Peyer's patch (tissue), 4 donors: ENCODE data around the gene ATXN3. TPM values are rescaled to one million over a fixed set of nuclear protein-coding genes. Genes with fewer than 3 reads are reported as not detected.

ENCODE experiments used
- DNase-seq, 3 donors: peaks; one replicate each; pipeline ENCODE4 v3.0.0-alpha.2; 2017 to 2019
- H3K27ac ChIP-seq, 4 donors: fragments of 200-600 bp; sonication (generic); one replicate each; pipeline ENCODE4 v1.5.1; 2016 to 2019
- H3K27me3 ChIP-seq, 2 donors: fragments of 200-600 bp; sonication (generic); one replicate each; pipeline ENCODE4 v1.5.1; 2019
- H3K36me3 ChIP-seq, 3 donors: fragments of 200-600 bp; sonication (generic); one replicate each; pipeline ENCODE4 v1.5.1; 2016 to 2019
- H3K4me1 ChIP-seq, 4 donors: fragments of 200-600 bp; sonication (generic); one replicate each; pipeline ENCODE4 v1.5.1; 2016 to 2019
- H3K4me3 ChIP-seq, 4 donors: fragments of 200-600 bp; sonication (generic); 1 replicate in 3 of 4; 2 replicates in 1 of 4; pipeline ENCODE4 v1.5.1; 2016 to 2019; ENCODE audit warnings: mild to moderate bottlenecking in 1 of 4
- H3K9me3 ChIP-seq, 4 donors: fragments of 200-600 bp; sonication (generic); one replicate each; pipeline ENCODE4 v1.5.1; 2016 to 2019; ENCODE audit warnings: mild to moderate bottlenecking in 1 of 4
- POLR2A ChIP-seq, 2 donors: fragments of 450-650 bp; IDR thresholded peaks; one replicate each; pipeline ENCODE4 v1.5.1; 2017; ENCODE audit warnings: antibody characterized with exemption in 2 of 2, mild to moderate bottlenecking in 2 of 2, moderate library complexity in 2 of 2
- total RNA-seq, 4 donors: library from RNA; depleted of rRNA; stranded (reverse); fragments of >200 nt; gene quantifications; one replicate each; pipeline ENCODE4 v1.1.0, GENCODE V29; 2016
- TF ChIP-seq, protein P1 (sequence below), 6 experiments: fragments of 450-650 bp in 4 of 6; fragments of 200-600 bp in 2 of 6; sonication (generic) in 1 of 6; IDR thresholded peaks; one replicate each; pipeline ENCODE4 v1.5.1; 2017 to 2019; ENCODE audit warnings: antibody characterized with exemption in 6 of 6, mild to moderate bottlenecking in 3 of 6, moderate library complexity in 1 of 6

The ATXN3 gene
- total RNA-seq, 4 donors from 2014 or later = 13.3 to 156 (median 23.3) TPM

DNA sequence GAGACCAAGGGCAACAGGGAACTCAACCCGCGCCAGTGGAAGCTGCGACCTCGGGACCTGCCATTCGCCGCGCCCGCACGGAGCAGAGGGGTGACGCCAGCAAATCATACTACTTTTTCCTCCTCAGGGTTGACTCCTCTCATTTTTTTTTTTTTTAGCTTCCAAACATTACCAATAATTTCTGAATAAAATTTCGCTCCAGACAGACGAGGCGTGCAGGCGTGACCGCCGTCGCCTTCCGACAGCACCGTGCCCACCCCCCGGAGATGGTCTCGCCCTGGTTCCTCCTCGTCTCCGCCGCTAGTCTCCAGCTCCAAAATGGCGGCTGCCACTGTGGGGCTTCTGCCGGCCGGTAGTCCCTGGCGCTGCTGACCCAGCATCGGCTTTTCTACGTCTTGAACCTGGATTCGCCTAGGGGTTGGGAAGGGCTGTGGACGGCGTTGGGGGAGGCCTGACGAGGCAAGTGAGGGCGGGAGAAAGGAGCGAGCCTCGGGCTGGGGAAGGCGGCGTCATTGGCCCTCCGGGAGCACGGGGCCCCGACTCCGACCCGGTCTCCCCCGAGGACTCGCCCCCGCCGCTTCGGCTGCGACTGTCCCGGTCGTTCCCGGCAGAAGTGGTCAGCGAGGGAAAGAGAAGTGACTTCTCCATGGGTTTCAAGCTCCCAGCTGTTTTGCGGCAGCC, 15.4 kb upstream of the ATXN3 start, which contains the start of the genes CPSF2 and NDUFB1:
Gene CPSF2 (plus strand): TSS at position 300 of the 681 bp plus-strand sequence. CDS start 9,016 bp downstream, outside the sequence.
Gene NDUFB1 (minus strand): TSS at position 37 of the 681 bp plus-strand sequence. CDS start 4,069 bp downstream, outside the sequence.
- TF ChIP-seq, protein P1, sequence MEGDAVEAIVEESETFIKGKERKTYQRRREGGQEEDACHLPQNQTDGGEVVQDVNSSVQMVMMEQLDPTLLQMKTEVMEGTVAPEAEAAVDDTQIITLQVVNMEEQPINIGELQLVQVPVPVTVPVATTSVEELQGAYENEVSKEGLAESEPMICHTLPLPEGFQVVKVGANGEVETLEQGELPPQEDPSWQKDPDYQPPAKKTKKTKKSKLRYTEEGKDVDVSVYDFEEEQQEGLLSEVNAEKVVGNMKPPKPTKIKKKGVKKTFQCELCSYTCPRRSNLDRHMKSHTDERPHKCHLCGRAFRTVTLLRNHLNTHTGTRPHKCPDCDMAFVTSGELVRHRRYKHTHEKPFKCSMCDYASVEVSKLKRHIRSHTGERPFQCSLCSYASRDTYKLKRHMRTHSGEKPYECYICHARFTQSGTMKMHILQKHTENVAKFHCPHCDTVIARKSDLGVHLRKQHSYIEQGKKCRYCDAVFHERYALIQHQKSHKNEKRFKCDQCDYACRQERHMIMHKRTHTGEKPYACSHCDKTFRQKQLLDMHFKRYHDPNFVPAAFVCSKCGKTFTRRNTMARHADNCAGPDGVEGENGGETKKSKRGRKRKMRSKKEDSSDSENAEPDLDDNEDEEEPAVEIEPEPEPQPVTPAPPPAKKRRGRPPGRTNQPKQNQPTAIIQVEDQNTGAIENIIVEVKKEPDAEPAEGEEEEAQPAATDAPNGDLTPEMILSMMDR (IDR thresholded peaks at IDR 0.05) = no peak
- TF ChIP-seq POLR2A (IDR thresholded peaks at IDR 0.05) = peak in 1 of 2 donors; percentile 62
- H3K27ac ChIP-seq = peak within 1 kb of the TSS; percentile 85 to 95 (median 90)
- H3K4me1 ChIP-seq = peaks cover 0 to 22% (median 6%) of the 10 kb centered on the region in 4 donors
- no peaks in the 10 kb centered on the region for H3K9me3 ChIP-seq
- peaks cover 0 to 21% (median 0%) of the 10 kb centered on the region in 3 donors for H3K36me3 ChIP-seq
- H3K27me3 ChIP-seq = no peaks in the 10 kb centered on the region
- peak; percentile 84 to 91 (median 89) for DNase-seq
- peak within 1 kb of the TSS; percentile 69 to 96 (median 84) for H3K4me3 ChIP-seq

DNA sequence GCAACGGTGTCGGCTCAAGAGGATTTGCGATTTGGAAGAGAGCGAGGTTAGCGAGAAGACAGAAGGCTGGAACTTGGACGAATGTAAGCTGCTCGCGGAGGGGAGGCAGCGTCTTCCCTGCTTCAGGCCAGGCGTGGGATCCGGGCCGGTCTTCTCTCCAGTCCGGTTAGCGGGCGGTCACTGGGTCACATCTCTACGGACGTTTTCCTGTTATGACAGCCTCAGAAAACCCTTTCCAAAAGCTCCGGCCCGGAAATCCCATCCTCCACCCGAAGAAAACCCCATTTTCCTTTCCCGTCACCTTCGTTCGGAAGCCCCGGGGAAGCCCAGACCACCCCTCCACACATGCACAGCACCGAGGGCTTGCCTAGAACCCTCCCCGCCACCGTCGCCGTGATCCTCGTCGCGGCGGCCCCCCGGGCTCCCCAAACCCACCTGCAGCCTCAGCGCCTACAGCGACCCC, 14.9 kb upstream of the ATXN3 start:
- TF ChIP-seq, protein P1 (IDR thresholded peaks at IDR 0.05) = no peak
- TF ChIP-seq POLR2A (IDR thresholded peaks at IDR 0.05) = peak in 1 of 2 donors; percentile 24
- H3K4me3 ChIP-seq = peak overlapping the region; percentile 69 to 96 (median 84)
- DNase-seq = peak in 2 of 3 donors; percentile 37 to 65

DNA sequence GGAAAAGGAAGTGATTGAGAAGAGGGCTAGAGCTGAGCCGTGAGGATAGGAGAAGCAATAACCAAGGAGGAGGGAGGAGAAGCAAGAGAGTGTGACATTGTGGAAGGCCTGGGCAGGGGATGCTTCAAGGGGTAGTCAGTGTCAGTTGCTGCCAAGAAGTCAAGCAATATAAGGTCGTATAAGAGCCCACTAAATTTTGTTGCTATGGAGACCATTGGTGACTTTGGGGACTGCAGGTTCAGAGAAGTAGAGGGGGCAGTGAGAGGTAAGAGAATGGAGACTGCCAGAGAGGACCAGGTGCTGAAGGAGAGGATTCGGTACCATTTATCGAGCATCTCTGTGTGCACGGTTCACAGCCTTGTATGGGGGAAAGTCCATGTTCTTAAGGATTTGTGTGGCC, 3.1 kb upstream of the ATXN3 start:
- no peak overlapping the region for H3K4me3 ChIP-seq

More for the DNA sequence above, 14.9 kb upstream of the ATXN3 start:
- H3K27ac ChIP-seq = peak overlapping the region; percentile 85 to 95 (median 90)
- H3K4me1 ChIP-seq = peaks cover 0 to 22% (median 6%) of the 10 kb centered on the region in 4 donors
- H3K9me3 ChIP-seq = no peaks in the 10 kb centered on the region
- peaks cover 0 to 19% (median 0%) of the 10 kb centered on the region in 3 donors for H3K36me3 ChIP-seq
- no peaks in the 10 kb centered on the region for H3K27me3 ChIP-seq

DNA sequence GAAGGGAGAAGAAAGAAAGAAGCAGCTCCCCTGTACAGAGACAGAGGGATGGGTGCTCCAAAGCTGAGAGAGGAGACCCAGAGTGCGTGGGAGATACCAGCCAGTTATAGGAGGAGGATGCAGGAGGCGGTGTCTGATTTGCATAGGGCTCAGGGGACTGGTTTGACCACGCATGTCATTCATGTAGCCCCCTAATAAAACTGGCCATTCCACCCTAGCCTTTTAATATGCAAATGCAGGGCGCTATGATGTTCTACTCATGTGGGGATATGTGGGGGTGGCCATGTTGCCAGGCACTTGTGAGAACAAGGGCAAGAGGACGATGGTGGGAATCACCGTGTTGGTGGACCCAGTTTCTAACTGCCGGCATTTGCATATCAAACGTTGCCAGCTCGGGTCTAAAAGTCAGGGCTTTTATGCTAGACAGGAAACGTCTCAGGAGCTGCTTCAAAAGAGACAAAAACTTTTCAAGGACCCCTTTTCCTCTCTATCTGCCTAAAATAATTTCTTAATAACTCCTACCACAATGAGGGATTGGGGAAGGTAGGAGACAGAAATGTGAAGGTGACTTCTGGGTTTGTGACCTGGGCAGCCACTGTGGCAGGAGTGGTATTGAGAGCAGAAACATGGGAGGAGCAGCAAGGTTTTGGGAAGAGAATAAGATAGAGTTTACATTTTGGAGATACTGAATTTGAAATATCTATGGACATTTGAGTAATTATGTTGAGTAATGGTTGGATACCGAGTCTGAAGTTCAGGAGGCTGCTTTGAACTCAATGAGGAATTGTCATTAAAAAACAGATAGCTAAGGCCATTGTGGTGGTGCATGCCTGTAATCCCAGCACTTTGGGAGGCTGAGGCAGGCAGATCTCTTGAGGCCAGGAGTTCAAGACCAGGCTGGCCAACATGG, 2.2 kb upstream of the ATXN3 start:
- DNase-seq = no peak
- H3K4me1 ChIP-seq = peaks cover 0 to 11% (median 5%) of the 10 kb centered on the region in 4 donors
- no peaks in the 10 kb centered on the region for H3K9me3 ChIP-seq
- H3K4me3 ChIP-seq = no peak overlapping the region
- no peaks in the 10 kb centered on the region for H3K36me3 ChIP-seq
- TF ChIP-seq, protein P1 (IDR thresholded peaks at IDR 0.05) = no peak
- no peak for TF ChIP-seq POLR2A (IDR thresholded peaks at IDR 0.05)
- H3K27ac ChIP-seq = no peak overlapping the region
- H3K27me3 ChIP-seq = no peaks in the 10 kb centered on the region

More for the DNA sequence above, 3.1 kb upstream of the ATXN3 start:
- no peak for DNase-seq
- no peaks in the 10 kb centered on the region for H3K36me3 ChIP-seq
- H3K4me1 ChIP-seq = peaks cover 0 to 11% (median 3%) of the 10 kb centered on the region in 4 donors
- no peaks in the 10 kb centered on the region for H3K27me3 ChIP-seq
- H3K9me3 ChIP-seq = no peaks in the 10 kb centered on the region
- TF ChIP-seq, protein P1 (IDR thresholded peaks at IDR 0.05) = no peak
- no peak for TF ChIP-seq POLR2A (IDR thresholded peaks at IDR 0.05)
- no peak overlapping the region for H3K27ac ChIP-seq

DNA sequence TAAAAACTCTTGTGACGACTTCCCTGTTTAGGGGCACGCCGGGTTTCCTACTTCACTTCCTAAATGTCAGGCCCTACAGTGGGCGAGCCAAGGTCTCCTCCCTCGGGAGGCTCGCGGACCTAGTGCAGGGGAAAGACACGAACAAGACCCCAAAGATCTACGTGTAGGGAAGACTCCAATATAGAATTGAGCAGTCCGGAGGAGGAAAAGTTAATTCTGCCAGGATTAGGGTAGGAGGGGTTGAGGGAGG, 564 bp downstream of the ATXN3 start:
- peak overlapping the region; percentile 76 to 97 (median 96) for H3K4me3 ChIP-seq
- no peaks in the 10 kb centered on the region for H3K9me3 ChIP-seq
- peaks cover 0 to 21% (median 5%) of the 10 kb centered on the region in 4 donors for H3K4me1 ChIP-seq
- TF ChIP-seq POLR2A (IDR thresholded peaks at IDR 0.05) = no peak
- TF ChIP-seq, protein P1 (IDR thresholded peaks at IDR 0.05) = no peak
- peak overlapping the region; percentile 94 to 97 (median 95) for H3K27ac ChIP-seq
- no peaks in the 10 kb centered on the region for H3K27me3 ChIP-seq
- no peaks in the 10 kb centered on the region for H3K36me3 ChIP-seq
- DNase-seq = peak; percentile 47 to 66 (median 59)
